ENCODE measurements around the gene RRP1B.
"Not testable (repeated sequence)": the region's sequence is repeated elsewhere in the genome, so short reads cannot be mapped to it uniquely, and the experiment has no call there.

RRP1B gene

GRCh38 chr21:43667191-43667904 lies 8.0 kb downstream of the RRP1B start:
- no peak for DNase-seq (ENCODE audit: extremely low read depth in 1 of 2, low read depth in 1 of 2)

DNA sequence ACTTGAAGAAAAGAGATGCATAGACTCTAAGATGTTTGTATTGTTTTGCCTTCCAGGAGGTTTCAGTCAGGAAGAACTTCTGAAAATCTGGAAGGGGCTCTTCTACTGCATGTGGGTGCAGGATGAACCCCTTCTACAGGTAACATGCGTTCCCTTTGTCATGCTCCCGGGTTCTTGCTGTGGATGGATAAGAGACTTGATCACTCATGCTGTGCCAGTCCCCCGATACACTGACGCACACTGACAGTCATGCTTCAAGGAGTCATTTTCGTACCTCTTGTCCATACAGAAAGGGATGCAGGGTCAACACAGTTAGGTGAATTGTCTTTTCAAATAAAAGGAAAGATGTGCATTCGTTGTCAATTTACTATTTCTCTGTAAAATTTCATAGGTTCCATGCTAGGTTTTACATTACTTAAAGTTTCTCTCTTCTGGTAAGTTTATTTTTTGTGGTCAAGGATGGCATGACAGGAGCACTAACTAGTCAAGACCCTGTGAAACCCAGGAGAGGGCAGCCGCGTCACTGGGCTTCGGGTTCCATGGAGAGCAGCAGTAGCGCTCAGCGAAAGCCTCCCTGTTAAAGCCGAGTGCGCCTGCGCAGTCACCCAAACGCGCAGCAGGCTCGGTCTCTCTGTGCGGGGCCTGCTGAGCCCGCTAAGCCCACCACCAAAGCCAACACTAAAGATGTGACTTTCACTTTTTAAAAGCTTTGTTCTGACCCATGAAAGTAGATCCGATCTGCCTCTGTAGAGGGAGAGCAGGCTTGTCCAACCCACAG lies 10.7 kb downstream of the RRP1B start:
- no peak for DNase-seq (ENCODE audit: extremely low read depth in 1 of 2, low read depth in 1 of 2)

DNA sequence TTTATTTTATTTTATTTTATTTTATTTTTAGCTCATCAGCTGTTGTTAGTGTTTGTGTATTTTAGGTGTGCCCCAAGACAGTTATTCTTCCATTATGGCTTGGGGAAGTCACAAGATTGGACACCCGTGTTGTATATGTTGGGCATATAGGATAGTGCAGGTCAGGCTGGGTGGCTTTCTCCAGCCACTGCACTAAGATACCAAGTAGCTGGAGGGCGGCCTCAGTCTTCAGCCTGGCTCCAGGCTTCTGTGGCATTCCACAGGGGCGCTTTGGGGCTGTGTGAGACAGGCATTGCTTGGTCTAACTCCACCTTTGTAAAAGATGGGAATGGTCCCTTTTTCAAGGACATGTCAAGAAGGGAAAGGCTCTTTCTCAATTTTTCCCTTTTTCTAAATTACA lies 16.5 kb downstream of the RRP1B start:
- DNase-seq (ENCODE audit: extremely low read depth in 1 of 2, low read depth in 1 of 2), result no peak

DNA sequence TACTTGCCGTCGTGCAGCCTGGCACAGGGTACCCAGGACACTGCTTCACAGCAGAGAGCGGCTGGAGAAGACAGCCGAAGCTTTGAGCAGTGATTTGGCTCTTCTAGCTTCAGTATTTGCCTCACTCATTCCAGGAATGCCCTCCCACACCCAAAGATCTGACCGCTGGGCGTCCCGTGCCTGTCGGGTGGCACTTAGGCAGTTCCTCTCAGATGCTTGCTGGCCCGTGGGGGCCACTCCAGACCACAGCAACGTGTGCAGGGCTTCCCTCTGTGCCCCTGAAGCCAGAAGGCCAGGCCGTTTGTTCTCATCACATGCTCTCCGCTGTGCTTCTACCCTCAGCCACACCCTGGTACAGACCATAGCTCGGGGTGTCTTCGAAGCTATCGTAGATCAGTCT lies 17.0 kb downstream of the RRP1B start:
- DNase-seq (ENCODE audit: extremely low read depth in 1 of 2, low read depth in 1 of 2), result no peak

DNA sequence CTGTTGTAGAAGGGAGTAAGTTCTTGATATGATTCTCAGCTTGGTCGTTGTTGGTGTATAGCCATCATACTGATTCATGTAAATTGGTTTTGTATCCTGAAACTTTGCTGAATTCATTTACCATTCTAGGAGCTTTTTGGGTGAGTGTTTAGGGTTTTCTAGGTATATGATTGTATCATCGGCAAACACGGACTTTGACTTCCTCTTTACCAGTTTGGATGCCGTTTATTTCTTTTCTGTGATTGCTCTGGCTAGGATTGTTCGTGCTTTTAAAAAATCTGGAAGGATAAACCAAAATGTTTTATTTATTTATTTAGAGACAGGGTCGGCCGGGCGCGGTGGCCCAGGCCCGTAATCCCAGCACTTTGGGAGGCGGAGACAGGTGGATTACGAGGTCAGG lies 20.6 kb downstream of the RRP1B start:
- DNase-seq (ENCODE audit: extremely low read depth in 1 of 2, low read depth in 1 of 2), result no peak

DNA sequence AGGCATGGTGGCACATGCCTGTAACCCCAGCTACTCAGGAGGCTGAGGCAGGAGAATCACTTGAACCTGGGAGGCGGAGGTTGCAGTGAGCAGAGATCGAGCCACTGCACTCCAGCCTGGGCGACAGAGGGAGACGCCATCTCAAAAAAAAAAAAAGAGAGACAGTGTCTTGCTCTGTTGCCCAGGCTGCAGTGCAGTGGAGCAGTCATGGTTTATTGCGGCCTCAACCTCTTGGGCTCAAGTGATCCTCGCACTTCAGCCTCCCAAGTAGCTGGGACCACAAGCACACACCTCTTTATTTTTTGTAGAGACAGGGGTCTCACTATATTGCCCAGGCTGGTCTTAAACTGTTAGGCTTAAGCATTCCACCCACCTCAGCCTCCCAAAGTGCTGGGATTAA lies 21.1 kb downstream of the RRP1B start:
- not testable (repeated sequence) for DNase-seq (ENCODE audit: extremely low read depth in 1 of 2, low read depth in 1 of 2)

DNA sequence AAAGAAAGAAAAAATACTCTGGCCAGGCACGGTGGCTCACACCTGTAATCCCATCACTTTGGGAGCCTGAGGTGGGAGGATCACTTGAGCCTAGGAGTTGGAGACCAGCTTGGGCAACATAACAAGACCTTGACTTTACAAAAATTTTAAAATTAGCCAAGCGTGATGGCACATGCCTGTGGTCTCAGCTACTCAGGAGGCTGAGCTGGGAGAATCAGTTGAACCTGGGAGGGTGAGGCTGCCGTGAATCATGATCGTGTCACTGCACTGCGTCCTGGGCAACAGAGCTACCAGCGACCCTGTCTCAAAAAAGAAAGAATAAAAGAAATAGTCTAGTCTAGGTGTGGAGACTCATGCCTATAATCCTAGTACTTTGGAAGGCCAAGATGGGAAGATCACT lies 22.3 kb downstream of the RRP1B start:
- DNase-seq (ENCODE audit: extremely low read depth in 1 of 2, low read depth in 1 of 2), result no peak

- DNase-seq (ENCODE audit: extremely low read depth in 1 of 2, low read depth in 1 of 2), result no peak
These were observed 25.1 kb downstream of the RRP1B start for GRCh38 chr21:43684424-43684823.

DNA sequence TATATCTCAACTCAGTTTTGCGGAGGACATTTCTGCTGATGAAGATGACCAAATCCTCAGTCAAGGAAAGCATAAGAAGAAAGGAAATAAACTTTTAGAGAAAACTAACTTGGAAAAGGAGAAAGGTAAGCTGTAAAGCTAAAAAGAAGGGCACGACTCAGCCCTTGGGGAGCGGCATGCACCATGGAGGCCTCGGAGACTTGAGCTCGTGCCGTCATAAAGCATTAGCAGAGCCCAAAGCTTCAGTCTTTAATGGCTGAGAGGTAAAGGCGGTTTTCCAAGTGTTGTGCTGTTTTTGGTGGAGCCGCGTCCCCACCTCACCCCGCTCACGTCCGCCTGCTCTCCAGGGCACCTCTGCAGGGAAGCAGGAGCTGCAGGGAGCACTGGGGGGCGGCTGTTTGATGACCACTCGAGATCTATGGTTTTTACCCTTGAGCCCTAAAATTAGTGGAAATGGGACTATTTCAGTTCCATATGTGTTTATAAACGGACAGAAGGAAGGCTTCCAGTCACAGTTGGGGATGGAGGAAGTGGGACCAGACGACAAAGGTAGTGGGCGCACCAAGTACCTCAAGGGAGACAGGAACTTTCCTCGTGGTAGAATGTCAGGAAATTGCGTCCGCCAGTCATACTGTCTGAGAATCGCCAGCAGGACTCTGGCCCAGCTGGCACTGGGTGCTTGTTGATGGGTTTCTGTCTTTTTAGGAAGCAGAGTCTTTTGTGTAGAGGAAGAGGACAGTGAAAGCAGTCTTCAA lies 27.6 kb downstream of the RRP1B start:
- no peak for DNase-seq (ENCODE audit: extremely low read depth in 1 of 2, low read depth in 1 of 2)

GRCh38 chr21:43687566-43688399 lies 28.4 kb downstream of the RRP1B start:
- no peak for DNase-seq (ENCODE audit: extremely low read depth in 1 of 2, low read depth in 1 of 2)

DNA sequence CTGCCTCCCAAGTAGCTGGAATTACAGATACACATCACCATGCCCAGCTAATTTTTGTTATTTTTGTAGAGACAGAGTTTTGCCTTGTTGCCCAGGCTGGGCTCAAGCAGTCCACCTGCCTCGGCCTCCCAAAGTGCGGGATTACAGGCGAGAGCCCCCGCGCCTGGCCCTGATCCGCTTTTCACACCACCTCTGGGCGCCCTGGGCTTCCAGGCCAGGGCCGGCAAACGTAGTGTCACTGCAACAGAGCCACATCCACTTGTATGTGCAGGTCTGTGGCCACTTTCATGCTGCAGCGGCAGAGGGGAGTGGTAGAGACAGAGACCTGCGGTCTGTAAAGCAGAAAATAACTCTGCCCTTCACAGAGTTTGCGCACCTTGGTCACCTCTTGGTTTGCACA lies 29.5 kb downstream of the RRP1B start:
- DNase-seq (ENCODE audit: extremely low read depth in 1 of 2, low read depth in 1 of 2), result no peak

DNA sequence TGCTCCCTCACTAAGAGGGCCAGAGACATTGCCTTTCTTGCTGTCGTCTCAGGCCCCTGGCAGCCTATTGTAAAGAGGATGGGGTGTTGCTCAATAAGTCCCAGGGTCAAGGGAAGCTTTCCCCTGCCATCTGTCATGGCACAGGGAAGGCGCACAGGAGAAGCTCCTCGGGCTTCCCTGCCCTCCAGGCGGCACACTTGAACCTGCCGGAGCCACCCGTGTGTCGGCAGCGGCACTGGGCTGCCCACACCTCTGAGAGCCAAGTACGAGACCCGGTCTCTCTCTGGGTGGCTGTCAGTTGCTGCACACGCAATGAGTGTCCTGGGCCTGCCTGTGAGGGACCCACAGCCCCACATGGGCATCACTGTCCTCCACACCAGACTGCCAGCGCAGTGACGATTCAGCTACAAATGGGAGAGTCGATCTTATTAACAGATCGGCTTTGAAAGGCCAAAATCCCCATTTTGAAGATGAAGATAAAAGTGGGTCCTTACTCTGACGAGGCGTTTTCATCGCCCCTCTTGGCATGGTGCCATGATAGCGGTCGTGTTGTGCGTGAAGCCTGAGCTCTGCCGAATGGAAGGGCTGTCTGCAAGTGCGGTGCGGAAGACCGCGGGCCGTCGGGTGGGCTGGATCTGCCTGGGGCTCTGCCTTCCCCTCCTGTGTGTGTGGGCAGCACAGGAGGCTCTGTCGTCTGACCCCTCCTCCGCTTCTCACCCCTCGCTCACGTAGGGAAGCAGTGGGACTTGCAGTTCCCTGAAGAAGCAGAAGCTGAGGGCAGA lies 30.4 kb downstream of the RRP1B start:
- DNase-seq (ENCODE audit: extremely low read depth in 1 of 2, low read depth in 1 of 2), result no peak

GRCh38 chr21:43690346-43690745 lies 31.0 kb downstream of the RRP1B start:
- no peak for DNase-seq (ENCODE audit: extremely low read depth in 1 of 2, low read depth in 1 of 2)

DNA sequence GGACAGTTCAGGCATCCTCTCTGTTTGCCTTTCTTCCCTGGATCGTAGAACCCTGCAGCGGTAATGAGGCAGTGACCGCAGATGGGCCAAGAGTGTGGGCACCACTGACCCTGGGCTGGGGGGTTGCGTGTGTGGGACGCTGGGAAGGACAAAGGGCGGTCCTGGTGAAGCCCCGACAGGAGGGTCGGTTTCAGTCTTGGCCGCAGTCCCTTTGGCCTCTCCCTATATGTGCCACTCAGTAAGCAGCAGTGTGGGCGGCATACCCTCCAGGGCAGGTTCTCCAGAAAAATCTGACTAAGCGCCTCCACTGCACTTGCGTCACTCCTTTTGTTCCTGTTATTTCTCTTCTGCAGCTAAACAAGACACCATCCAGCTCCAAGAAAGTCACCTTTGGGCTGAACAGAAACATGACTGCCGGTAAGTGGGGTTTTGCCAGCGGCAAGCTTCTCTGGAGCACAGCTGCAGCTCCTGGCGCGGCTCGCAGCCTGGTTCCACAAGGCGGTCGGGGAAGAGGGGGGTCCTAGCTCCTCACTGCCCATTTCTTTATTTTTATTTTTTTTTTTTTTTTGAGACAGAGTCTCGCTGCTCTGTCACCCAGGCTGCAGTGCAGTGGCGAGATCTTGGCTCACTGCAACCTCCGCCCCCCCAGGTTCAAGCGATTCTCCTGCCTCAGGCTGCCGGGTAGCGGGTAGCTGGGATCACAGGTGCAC lies 31.9 kb downstream of the RRP1B start:
- DNase-seq (ENCODE audit: extremely low read depth in 1 of 2, low read depth in 1 of 2), result no peak

- no peak for DNase-seq (ENCODE audit: extremely low read depth in 1 of 2, low read depth in 1 of 2)
These were observed 32.4 kb downstream of the RRP1B start for GRCh38 chr21:43691801-43692200.

DNA sequence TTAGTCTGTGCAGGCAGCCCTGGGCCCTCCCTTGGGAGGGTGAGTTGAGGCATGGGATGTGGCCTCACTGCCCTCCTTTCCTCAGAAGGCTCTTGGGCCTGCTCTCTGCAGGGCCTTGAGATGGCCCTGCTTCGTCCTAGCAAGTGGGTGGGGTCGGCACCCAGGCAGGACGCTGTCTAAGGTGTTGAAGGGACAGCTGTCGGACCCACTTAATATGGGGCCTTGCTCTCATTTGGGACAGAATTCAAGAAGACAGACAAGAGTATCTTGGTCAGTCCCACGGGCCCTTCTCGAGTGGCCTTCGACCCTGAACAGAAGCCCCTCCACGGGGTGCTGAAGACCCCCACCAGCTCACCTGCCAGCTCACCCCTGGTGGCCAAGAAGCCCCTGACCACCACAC lies 33.6 kb downstream of the RRP1B start:
- DNase-seq (ENCODE audit: extremely low read depth in 1 of 2, low read depth in 1 of 2), result no peak

GRCh38 chr21:43693981-43694380 lies 34.6 kb downstream of the RRP1B start:
- DNase-seq (ENCODE audit: extremely low read depth in 1 of 2, low read depth in 1 of 2), result no peak

GRCh38 chr21:43694437-43695079 lies 35.2 kb downstream of the RRP1B start:
- DNase-seq (ENCODE audit: extremely low read depth in 1 of 2, low read depth in 1 of 2), result no peak

DNA sequence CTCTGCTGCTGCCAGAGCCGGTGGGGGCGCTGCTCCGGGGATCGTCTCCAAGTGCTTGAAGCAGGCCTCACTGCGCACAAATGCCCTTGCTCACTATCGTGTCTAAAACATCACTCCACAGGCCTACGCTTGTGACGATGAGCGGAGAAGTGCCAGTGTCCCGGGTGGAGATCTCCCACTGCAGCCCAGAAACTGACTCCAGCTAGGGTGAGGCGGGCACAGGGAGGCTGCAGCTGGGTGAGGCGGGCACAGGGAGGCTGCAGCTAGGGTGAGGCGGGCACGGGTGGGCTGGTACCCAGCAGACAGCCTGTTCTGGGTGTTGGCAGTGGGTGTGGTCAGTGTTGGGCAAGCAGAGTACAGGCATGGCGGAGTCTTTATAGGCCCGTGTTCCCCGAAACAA lies 36.9 kb downstream of the RRP1B start:
- no peak for DNase-seq (ENCODE audit: extremely low read depth in 1 of 2, low read depth in 1 of 2)
